ENCODE results near the gene E2F3.
A peak's percentile ranks its signal among the peaks of the same experiment; 100 is the strongest.
"Not testable (repeated sequence)": the region's sequence is repeated elsewhere in the genome, so short reads cannot be mapped to it uniquely, and the experiment has no call there.

Gene E2F3

DNA sequence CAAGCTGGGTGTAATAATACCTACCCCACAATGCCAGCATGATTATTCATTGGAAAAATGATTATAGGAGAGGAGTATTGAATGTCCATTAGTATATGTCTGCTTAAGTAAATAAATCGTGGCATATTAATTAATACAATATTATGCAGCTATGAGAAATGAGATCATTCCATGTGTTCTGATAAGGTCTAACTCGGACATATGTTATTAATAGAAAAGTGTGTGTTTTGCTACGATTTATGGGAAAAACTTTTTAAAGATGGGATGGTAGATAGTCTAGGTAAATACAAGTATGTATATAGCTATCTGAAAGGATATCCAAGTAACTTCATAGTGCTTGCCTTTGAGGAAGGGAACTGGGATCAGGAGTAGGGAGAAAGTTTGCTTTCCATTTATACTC lies 71.1 kb downstream of the E2F3 start:
- DNase-seq: no peak

DNA sequence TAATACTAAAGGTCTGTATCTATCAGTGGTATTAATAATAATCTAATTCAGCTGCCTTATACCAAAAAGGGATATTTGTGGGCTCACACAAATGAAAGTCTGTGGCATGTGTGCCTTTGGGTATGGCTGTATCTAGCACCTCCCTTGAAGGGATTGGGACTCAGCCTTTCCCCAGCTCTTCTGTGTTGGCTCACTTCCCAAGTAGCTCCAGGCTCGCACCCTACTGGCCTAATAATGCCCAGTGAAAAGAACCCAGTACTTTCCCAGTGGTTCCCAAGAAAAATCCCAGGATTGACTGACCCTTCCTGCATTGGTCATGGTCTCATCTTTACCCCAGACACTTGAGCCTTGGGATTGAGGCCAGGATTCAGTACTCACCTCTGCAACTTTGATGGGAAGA lies 71.8 kb downstream of the E2F3 start:
- no peak for DNase-seq

DNA sequence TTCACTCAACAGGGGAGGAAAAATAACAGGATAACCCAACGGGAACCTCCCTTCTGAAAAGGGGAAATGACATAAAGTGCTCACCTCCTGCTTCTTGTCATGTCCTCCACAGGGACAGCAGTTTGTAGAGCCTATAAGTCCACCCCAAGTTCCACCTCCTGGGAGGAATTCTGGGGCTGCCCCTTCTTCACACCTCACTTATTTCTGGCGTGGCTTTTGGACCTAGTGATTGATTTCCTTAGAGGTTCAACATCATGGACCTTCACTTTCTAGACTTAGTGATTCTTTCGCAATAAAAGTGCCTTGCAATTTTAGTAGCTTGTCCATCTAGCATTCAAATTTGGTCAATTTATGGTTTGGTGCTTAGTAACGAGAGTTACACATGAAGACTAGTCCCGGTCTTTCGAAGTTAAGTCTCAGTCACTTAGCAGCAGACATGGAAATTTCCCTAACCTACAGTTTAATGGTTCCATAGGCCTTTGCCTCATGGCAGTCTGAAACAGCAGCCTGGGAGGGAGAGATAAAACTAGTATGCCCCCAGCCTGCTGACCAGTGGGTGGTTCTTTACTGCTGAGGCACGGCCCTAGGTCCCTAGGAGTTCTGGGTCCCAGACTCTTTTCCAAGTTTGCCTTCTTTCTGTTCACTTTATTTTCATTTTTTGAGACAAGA lies 73.3 kb downstream of the E2F3 start:
- DNase-seq: no peak

DNA sequence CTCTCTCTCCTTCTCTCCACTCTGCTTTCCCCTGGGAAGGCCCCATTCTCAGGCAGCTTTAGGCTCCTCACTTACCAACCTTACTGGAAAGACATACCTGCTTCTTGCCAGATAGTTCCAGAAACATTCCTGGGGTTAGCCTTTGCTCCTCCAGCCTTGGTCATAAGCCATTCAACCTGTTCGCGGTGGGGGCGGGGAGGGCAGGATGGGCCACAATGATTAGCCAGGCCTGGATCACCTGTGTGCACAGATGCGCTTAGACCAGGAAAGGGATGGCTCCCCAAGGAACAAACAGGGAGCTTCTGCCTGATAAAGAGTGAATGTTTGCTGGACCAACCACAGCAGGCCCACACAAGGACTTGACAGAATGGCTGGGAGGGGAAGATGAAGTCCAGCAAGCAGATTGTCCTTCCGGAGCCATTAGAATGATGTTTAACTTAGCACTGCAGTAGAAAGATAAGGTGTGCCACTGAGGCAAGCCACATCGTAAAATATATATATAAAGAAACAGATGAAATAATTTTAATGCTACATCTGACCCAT lies 74.9 kb downstream of the E2F3 start:
- no peak for DNase-seq

DNA sequence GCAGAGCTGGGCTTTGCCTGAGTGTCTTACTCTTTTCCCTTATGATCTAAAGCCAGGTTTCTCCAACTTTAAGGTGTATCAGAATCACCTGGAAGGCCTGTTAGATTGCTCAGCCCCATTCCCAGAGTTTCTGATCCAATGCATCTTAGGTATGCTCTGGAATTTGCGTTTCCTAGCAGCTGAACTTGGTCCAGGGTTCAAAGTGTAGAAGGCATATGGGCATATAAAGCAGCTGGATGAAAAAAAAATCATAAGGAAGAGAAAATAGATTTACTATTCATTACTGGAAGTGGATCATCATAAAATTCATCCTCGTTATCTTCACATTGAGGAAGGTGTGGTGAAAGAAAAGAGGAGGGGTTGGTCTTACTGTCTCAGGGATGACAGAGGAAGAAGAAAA lies 75.8 kb downstream of the E2F3 start:
- DNase-seq: no peak

DNA sequence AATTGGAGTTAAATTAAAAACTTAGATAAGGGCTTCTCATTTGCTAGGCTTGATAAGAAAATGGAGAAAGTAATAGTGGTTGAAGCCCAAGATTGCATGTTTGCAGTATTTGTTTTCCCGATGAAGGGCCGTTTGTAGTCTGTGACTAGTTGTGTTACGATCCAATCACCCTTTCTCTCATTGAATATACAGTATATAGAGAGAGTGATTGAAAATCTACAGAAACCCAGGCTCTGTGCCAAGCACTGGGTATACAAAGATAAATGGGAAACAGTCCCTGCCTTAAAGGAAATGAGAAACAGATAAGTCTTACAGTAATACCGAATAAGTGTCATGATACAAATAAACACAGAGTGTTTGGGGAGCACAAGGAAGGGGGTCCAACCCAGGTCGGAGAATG lies 77.4 kb downstream of the E2F3 start:
- DNase-seq: no peak

DNA sequence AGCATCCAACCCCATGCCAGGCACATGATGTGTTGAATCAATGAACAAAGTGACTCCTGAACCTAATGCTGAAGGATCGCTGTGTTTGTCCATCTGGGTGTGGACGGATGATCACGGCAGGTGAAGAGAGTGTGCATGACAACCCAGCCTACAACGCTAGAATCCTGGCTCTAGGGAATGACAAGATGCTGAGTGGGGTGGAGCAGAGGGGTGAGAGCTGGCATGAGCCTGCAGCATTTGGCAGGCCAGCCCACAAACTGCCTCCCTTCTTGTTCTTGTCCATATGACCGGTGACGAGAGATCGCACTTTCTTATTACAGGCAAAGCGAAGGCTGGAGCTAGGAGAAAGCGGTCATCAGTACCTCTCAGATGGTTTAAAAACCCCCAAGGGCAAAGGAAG lies 77.8 kb downstream of the E2F3 start:
- DNase-seq: no peak

DNA sequence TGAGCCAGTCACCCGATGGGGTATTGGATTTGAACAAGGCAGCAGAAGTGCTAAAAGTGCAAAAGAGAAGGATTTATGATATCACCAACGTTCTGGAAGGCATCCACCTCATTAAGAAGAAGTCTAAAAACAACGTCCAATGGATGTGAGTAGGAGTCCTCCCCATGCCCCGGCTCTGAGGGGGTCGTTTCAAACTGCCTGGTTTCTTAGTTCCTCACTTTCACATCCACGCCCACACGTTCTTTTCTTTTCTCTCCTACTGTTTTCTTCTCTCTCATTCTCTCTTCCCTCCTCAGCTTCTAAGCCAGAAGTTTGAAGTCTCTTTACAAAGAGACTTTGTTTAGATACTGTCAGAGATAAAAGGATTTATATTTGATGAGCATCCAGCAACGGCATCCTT lies 79.6 kb downstream of the E2F3 start:
- no peak for DNase-seq

DNA sequence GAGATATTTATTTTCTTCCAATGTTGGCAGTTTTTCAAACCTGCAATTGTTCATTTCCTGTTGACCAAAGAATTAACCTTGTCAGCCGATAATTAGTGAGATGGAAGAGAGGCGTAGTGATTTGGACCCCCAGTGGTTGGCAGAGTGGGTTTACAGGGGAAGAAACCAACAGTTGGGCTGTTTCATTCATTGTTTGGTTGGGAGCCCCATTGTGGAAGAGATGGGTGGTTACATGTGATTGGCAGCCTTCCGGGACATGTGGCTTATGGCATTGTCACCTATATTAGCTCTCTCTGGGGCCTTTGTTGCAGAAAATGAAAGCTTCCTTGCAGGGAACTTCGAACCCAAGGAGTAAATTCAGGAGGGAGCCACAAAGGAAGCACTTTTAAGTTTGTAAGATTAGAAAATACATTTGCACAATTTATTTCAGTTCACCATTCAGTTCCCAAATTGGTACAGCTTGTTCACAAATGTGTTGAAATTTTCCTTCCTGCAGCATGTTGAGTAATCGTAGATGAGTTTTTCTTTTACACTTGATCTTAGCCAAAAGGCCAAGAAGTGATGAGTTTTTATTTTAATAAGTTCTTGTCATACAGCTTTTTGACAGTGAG lies 82.3 kb downstream of the E2F3 start:
- no peak for DNase-seq

DNA sequence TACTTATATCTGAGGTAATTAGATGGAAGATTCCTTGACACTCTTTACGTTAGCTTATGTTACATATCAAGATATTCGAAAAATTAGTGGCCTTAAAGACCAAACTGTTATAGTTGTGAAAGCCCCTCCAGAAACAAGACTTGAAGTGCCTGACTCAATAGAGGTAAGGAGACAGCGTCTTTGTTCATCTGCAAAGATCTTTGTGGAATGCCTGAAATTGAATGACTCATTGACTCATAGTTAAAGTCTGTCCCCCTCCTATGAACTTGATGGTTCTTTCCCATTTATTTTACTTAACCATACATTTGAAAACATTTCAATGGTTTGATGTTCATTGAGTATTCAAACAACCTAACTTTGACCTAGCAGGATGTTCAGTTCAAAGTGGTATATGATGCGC lies 85.0 kb downstream of the E2F3 start:
- DNase-seq: no peak

DNA sequence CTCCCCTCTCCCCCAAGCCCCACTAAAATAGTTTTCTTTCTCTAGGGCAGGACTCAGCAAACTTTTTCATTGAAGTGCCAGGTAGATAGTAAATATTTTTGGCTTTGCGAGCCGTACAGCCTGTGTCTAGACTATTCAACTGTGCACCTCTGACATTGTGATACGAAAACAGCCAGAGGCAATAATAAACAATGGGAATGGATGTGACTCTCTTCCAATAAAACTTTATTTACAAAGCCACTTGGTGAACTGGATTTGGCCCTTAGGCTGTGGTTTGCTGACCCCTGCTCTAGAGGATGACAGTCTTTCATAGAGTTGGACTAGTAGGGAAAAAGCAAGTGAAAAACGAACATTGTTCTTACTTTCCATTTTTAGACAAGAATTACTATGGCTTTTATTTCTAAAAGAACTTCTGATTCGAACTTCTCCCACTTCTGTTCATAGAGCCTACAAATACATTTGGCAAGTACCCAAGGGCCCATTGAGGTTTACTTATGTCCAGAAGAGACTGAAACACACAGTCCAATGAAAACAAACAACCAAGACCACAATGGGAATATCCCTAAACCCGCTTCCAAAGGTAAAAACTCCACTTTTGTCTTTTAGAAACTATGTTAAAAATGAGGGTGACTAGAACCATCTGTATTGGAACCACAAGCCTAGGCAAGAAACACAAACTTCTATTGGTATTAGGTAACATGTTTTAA lies 86.1 kb downstream of the E2F3 start:
- DNase-seq: no peak

DNA sequence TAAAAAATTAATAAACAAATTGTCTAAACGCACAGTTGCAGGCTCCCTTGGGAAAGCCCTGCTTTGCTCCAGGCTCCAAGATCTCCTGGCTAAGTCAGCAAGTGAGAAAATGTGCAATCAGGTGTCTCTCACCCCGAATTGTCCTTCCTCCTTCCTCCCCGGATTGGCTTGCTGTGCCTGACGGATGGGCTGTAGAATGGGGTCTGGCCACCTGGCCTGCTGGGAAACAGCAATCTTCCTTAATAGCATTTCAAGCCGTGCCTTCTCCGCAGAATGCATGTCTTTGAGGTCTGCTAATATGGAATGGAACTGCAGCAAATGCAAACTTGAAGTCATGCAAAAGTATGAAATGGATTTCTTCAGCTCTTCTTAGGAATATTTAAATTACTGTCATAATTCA lies 88.9 kb downstream of the E2F3 start:
- no peak for DNase-seq

DNA sequence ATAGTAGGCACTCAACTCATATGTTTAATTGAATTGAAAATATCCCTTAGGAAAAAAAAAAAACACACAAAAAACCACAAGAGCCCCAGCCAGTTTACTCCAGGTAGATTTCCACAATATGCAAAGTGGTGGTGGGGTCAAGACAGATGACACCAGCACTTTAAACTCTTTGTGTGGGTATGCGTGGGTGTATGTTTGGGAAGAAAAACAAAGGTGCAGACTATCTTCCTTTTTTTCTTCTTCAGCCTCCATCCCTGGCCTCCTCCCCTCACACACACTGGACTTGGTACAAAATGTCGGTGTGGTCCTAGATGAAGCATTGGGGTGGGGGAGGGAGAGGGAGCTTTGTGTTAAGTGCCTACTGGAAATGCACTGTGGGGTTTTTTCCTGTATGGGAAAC lies 90.4 kb downstream of the E2F3 start:
- DNase-seq: no peak

DNA sequence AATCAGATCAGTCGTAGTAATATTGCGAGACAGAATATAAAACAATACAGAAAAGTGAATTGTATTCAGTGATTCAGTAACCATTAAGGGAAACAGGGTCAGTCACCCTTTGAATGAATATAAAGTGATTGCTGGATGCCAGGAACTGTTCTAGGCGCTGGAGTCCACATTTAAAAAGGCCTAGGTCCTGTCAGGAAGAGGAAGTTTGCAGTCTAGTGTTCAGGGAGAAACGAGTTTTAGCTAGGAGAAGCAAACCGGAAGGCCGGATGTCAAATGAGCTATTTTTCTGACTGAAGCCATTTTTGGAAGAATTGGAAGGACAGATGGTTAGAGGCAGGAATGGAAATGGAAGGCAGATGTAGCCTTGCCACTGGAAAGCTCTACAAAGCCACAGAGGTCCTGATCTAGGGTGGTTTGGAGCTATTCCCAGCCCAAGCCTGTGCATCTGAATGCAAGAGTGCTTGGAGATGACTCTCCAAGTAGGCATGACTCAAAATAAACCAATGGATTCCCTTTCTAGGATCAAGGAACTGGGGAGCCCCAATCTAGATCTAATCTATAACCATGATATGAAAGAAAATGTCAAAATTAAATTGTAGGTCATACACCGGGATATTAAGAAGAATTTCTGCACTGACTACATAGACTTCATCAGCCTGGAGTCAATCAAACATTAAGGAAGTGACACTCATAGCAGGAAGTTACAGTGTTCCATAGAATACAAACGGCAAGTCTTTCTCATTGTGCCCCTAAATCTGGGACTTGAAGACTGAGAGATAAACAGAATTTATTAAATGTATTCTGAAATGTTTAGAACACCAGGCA lies 95.7 kb downstream of the E2F3 start:
- DNase-seq: no peak

DNA sequence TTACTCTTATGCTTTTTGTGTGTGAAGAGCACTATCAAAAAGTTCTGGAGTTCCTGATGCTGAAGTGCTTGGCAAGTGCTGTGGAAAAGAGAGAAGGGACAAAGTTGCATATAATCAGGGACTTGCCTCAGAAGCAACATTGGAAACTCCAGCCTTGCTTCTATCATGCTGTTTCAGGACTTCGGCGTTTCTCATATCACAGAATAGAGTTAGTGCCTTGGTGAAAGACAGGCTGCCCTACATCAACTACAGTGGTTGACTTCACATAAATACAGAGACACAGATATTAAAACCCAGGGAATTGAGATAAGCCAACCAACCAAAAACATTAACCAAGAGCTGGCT lies 96.3 kb downstream of the E2F3 start:
- no peak for DNase-seq

DNA sequence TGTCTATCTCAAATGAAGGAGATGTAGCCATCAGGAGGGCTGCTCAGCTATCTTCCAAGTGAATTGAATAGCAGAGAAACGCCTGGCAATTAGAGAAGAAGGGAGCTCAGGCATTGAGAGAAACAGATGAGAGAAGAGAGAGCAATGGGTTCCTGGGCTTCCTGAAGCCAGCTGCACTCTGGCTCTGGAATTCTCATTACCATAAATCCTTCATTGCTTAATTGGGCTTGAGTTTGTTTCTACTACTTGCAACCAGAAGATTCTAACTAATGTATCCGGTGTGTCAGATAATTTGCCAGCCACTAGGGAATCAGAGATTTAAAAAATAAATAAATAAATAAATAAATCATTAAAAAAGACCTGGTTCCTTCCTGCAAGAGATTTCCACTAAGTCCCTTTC lies 107.5 kb downstream of the E2F3 start:
- DNase-seq: no peak

DNA sequence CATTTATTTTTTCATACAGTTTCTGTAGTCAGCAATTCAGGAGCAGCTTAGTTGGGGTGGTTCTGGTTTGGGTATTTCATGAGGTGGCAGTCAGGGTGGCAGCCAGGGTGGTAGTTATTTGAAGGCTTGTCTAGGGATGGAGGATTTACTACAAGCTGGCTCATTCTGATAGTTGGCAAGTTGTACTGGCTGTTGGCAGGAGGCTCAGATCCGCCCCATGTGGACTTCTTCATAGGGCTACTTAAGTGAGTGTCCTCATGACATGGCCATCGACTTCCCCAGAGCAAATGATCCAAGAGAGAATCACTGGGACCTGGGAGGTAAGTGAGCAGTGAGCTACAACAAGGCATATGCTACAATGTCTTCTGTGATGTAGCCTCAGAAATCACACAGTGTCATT lies 110.2 kb downstream of the E2F3 start:
- no peak for DNase-seq

DNA sequence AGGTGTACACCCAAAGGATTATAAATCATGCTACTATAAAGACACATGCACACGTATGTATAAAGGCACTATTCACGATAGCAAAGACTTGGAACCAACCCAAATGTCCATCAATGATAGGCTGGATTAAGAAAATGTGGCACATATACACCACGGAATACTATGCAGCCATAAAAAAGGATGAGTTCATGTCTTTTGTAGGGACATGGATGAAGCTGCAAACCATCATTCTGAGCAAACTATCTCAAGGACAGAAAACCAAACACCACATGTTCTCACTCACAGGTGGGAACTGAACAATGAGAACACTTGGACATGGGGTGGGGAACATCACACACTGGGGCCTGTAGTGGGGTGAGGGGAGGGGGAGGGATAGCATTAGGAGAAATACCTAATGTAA lies 123.5 kb downstream of the E2F3 start:
- not testable (repeated sequence) for DNase-seq

DNA sequence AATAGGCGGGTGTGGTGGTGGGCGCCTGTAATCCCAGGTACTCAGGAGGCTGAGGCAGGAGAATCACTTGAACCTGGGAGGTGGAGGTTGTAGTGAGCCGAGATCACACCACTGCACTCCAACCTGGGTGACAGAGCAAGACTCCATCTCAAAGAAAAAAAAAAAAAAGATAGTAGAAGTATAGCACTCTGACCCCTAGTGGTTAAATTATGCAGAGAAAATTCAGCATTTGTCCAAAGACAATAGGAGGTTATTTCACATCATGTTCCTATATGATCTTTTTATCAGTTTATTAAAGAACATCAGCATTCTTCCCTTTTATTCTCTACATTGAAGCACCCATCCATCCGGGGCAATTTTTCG lies 127.4 kb downstream of the E2F3 start:
- DNase-seq: not testable (repeated sequence)

DNA sequence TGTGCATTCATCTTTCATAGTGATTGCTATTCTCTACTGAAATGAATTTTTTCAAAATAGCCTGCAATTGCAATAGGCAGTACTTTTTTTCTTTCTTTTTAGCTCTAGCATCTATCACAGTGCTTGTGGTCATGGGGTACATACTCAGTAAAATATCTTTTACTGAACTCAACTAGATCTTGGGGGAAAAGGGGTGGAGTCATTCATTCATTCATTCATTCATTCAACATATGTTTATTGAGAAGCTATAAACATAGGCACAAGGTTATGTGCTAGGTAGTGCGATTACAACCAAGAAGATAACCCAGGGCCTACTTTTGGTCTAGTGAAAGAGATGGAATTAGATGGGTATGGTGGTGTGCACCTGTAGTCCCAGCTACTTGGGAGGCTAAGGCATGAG lies 131.2 kb downstream of the E2F3 start:
- no peak for DNase-seq

DNA sequence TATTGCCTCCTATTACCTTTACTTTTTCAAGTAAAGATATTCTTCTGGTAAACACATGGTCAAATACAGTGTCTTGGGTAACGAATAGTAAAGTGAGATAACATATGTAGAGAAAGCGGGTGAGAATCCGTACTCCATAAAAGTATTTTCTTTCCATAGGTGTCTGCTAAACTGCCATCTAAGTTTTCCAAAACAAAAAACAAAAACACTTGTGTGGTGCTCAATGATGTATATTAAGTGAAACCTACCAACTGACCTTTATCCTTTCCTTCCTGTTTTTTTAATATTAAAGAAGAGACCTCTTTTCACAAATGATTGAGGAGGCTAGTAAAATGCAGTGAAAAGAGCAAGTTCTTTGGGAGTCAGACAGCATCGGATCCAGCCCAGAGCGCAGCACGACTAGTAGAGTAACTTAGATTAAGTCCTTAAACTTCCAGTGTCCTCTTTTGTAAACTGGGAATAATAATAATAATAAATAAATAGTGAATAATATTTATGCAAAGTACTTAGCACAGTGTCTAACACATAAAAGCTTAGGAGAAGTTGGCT lies 132.1 kb downstream of the E2F3 start:
- no peak for DNase-seq

DNA sequence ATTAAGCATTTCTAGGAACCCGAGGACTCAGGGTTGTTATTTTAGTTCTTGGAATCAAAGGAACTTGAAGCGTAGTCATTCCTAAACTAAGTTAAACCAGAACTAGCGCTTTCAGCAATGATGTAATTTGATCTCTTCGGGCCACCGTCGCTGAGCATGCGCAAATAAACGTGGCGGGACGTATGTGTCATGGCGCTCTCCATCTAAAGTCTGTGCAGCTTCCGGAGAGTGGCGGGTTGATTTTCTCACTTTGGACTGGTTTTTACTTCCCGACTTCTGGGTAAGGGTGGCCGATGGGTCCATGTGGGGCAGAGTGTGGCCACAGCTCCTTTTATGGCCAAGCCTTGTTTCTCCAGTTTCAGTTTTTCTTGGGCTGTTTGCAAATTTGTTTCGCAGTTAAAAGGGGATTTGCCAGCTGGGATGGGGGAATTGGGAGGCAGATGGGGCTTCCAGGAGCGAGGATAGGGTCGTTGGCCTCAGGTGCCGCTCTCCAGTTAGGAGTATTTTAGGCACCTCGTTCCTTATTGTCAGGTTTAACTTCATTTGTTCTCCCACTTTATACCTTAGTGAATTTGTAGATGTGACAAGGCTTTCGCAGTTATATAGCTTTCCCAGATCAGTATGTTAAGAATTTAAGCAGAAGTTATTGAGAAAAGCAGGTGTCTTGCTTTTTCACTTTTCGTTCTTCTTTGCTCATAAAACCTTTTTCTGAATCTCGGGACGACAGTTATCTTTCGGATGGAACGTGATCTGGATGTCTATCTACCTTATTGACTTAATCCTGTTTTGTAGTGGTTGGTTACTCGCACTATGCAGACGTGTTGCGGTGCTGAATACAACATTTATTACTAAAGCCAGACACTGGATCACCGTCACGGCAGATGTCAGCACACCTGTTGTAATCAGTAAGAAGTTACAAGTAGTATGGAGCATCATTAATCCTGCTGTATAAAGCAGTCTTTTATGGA lies 132.9 kb downstream of the E2F3 start, which contains the start of gene CDKAL1:
Gene CDKAL1 (plus strand): TSS at position 163 of the 968 bp plus-strand sequence. CDS start 11,894 bp downstream, outside the sequence.
- peak; percentile 87 to 91 for DNase-seq

Measured in stimulated activated CD4-positive, alpha-beta T cell treated with anti-CD3 and anti-CD28 coated beads, Interleukin-2, amount 100 ng/mL, for 24 hours (primary cell).